ENCODE results near the gene JAML.

- no peak for TF ChIP-seq POLR2A (IDR thresholded peaks at IDR 0.05)
- TF ChIP-seq CTCF (IDR thresholded peaks at IDR 0.05): no peak
These were observed 3.4 kb downstream of the JAML start for GRCh38 chr11:118221419-118221818.

Data from heart left ventricle (tissue), 13 donors.